A673 (cell line): Measurements from ENCODE around the gene PPP2R5D.

ENCODE experiments used
- CTCF ChIP-seq: fragments of 300-800, 200-600 bp; sonication (generic); conservative IDR thresholded peaks from 2 replicates; pipeline ENCODE4 v1.5.1; 2017; ENCODE audit warnings: low read depth, mild to moderate bottlenecking, antibody characterized with exemption, low read length, moderate library complexity, mixed read lengths
- EZH2 ChIP-seq: fragments of 200-600 bp; sonication (generic); IDR thresholded peaks from 2 replicates; pipeline ENCODE4 v1.6.1; 2017; ENCODE audit warnings: borderline replicate concordance, low read depth, mild to moderate bottlenecking, mixed read lengths, antibody characterized with exemption, low read length; ENCODE audit not compliant: poor library complexity, severe bottlenecking

- TF ChIP-seq CTCF (no peak), EZH2 (no peak)
Measured at GRCh38 chr6:42978839-42979522, 5.4 kb upstream of the PPP2R5D start, which contains the start of gene PEX6.
